Astrocyte (in vitro differentiated cells and primary cell): ENCODE data around the gene ZSCAN23. TPM values are rescaled to one million over a fixed set of nuclear protein-coding genes. Genes with fewer than 3 reads are reported as not detected.
"Not testable (repeated sequence)": the region's sequence is repeated elsewhere in the genome, so short reads cannot be mapped to it uniquely, and the experiment has no call there.

Source experiments
- DNase-seq: peaks from one replicate; pipeline ENCODE4 v3.0.0-alpha.2; 2010; ENCODE audit warnings: low read depth
- FAIRE-seq: peaks from 2 replicates; lab custom pipeline; 2011; peaks lifted over from hg19 to GRCh38; lab: Jason Lieb, UNC
- H2AFZ ChIP-seq: 2 replicates; pipeline ENCODE4 v1.6.0; 2012; ENCODE audit warnings: low read depth, low read length, inconsistent platforms
- H3K27ac ChIP-seq: 2 replicates; pipeline ENCODE4 v1.5.1; 2011; ENCODE audit warnings: low read depth, low read length, inconsistent platforms
- H3K27me3 ChIP-seq: 2 replicates; pipeline ENCODE4 v1.6.0; 2011; ENCODE audit warnings: low read length, inconsistent platforms; ENCODE audit not compliant: insufficient read depth
- H3K36me3 ChIP-seq: 2 replicates; pipeline ENCODE4 v1.5.1; 2011; ENCODE audit warnings: low read length, inconsistent platforms; ENCODE audit not compliant: insufficient read depth
- H3K4me1 ChIP-seq: 2 replicates; pipeline ENCODE4 v1.5.1; 2011; ENCODE audit warnings: low read length, inconsistent platforms; ENCODE audit not compliant: insufficient read depth
- H3K4me2 ChIP-seq: 2 replicates; pipeline ENCODE4 v1.6.0; 2012; ENCODE audit warnings: low read length, inconsistent platforms
- H3K4me3 ChIP-seq: 2 replicates; pipeline ENCODE4 v1.5.1; 2011; ENCODE audit warnings: low read depth, mild to moderate bottlenecking, low read length, inconsistent platforms; ENCODE audit not compliant: insufficient read depth
- H3K79me2 ChIP-seq: 2 replicates; pipeline ENCODE4 v1.6.0; 2012; ENCODE audit warnings: mild to moderate bottlenecking, low read length, inconsistent platforms; ENCODE audit not compliant: insufficient read depth
- H3K9ac ChIP-seq: 2 replicates; pipeline ENCODE4 v1.6.0; 2012; ENCODE audit warnings: mild to moderate bottlenecking, low read length, inconsistent platforms
- H3K9me3 ChIP-seq: 2 replicates; pipeline ENCODE4 v1.5.1; 2012; ENCODE audit warnings: low read depth, mild to moderate bottlenecking, low read length, inconsistent platforms; ENCODE audit not compliant: insufficient read depth
- H4K20me1 ChIP-seq: 2 replicates; pipeline ENCODE4 v1.6.0; 2012; ENCODE audit warnings: low read length, inconsistent platforms; ENCODE audit not compliant: insufficient read depth
- H3K27ac Mint-ChIP-seq: one replicate; pipeline ENCODE4 v1.8.0; 2021; ENCODE audit warnings: mild to moderate bottlenecking, mixed read lengths; ENCODE audit not compliant: unreplicated experiment
- H3K27me3 Mint-ChIP-seq: one replicate; pipeline ENCODE4 v1.8.0; 2021; ENCODE audit warnings: low read depth, mixed read lengths; ENCODE audit not compliant: unreplicated experiment
- H3K36me3 Mint-ChIP-seq: one replicate; pipeline ENCODE4 v1.8.0; 2021; ENCODE audit warnings: low read depth, mixed read lengths; ENCODE audit not compliant: unreplicated experiment
- H3K4me1 Mint-ChIP-seq: one replicate; pipeline ENCODE4 v1.8.0; 2021; ENCODE audit warnings: low read depth, mixed read lengths; ENCODE audit not compliant: unreplicated experiment
- H3K4me3 Mint-ChIP-seq: one replicate; pipeline ENCODE4 v1.8.0; 2021; ENCODE audit warnings: mild to moderate bottlenecking, moderate library complexity, mixed read lengths; ENCODE audit not compliant: unreplicated experiment
- H3K9me3 Mint-ChIP-seq: one replicate; pipeline ENCODE4 v1.8.0; 2021; ENCODE audit warnings: mild to moderate bottlenecking, mixed read lengths; ENCODE audit not compliant: unreplicated experiment
- EZH2 ChIP-seq: IDR thresholded peaks from 2 replicates; pipeline ENCODE4 v1.6.1; 2012; ENCODE audit warnings: mild to moderate bottlenecking, low read length, inconsistent platforms; ENCODE audit not compliant: insufficient read depth
- total RNA-seq: library from RNA; stranded (reverse); gene quantifications from 2 replicates; pipeline ENCODE4 v1.2.1, GENCODE V29; 2021
- TF ChIP-seq, protein P1 (sequence below): IDR thresholded peaks from 2 replicates; pipeline ENCODE4 v1.5.1; 2011; ENCODE audit warnings: low read depth, mild to moderate bottlenecking, inconsistent platforms, low read length, moderate library complexity; ENCODE audit not compliant: insufficient read depth

The ZSCAN23 gene
- total RNA-seq, 1 donor from 2014 or later: 4.8 TPM

- Histone ChIP-seq H3K9ac (no peak overlapping the region), H3K79me2 (no peaks in the 10 kb centered on the region), H3K4me3 (no peak overlapping the region), H3K4me1 (no peaks in the 10 kb centered on the region), H3K36me3 (no peaks in the 10 kb centered on the region), H3K4me2 (no peak overlapping the region), H3K27me3 (no peaks in the 10 kb centered on the region), H3K27ac (no peak overlapping the region), H4K20me1 (no peaks in the 10 kb centered on the region), H3K9me3 (no peaks in the 10 kb centered on the region), H2AFZ (no peak overlapping the region)
- FAIRE-seq (no peak), DNase-seq (no peak)
- Mint-ChIP-seq H3K4me1 (no peaks in the 10 kb centered on the region), H3K9me3 (peaks cover 2% of the 10 kb centered on the region), H3K27ac (no peak overlapping the region), H3K4me3 (no peak overlapping the region), H3K27me3 (peaks cover 6% of the 10 kb centered on the region), H3K36me3 (no peaks in the 10 kb centered on the region)
- no peak for TF ChIP-seq EZH2
- TF ChIP-seq, protein P1, sequence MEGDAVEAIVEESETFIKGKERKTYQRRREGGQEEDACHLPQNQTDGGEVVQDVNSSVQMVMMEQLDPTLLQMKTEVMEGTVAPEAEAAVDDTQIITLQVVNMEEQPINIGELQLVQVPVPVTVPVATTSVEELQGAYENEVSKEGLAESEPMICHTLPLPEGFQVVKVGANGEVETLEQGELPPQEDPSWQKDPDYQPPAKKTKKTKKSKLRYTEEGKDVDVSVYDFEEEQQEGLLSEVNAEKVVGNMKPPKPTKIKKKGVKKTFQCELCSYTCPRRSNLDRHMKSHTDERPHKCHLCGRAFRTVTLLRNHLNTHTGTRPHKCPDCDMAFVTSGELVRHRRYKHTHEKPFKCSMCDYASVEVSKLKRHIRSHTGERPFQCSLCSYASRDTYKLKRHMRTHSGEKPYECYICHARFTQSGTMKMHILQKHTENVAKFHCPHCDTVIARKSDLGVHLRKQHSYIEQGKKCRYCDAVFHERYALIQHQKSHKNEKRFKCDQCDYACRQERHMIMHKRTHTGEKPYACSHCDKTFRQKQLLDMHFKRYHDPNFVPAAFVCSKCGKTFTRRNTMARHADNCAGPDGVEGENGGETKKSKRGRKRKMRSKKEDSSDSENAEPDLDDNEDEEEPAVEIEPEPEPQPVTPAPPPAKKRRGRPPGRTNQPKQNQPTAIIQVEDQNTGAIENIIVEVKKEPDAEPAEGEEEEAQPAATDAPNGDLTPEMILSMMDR: no peak
Measured at GRCh38 chr6:28449056-28449455, 5.8 kb upstream of the ZSCAN23 start.

DNA sequence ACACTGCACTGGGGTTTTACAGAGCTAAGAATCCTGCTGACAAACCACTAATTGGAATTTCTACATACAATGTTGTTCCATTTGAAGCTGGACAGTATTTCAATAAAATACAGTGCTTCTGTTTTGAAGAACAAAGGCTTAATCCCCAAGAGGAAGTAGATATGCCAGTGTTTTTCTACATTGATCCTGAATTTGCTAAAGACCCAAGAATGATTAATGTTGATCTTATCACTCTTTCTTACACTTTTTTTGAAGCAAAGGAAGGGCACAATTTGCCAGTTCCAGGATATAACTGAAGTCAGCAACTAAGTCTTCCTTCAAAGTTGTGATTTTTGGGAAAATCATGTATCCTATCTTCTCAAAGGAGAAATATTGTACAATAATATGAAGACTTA lies 4.2 kb upstream of the ZSCAN23 start:
- DNase-seq, H3K4me1 Mint-ChIP-seq, H3K27me3 ChIP-seq, H3K27ac ChIP-seq, H3K36me3 ChIP-seq, H3K9me3 Mint-ChIP-seq, H3K4me1 ChIP-seq, H3K36me3 Mint-ChIP-seq, H3K9me3 ChIP-seq, H4K20me1 ChIP-seq, H3K79me2 ChIP-seq, H3K27ac Mint-ChIP-seq, H3K27me3 Mint-ChIP-seq: not testable (repeated sequence)
- Histone ChIP-seq H3K4me2 (peak overlapping the region; percentile 92), H3K9ac (peak overlapping the region; percentile 54), H3K4me3 (peak overlapping the region; percentile 67), H2AFZ (peak overlapping the region; percentile 92)
- H3K4me3 Mint-ChIP-seq: peak overlapping the region; percentile 78
- peak; percentile 45 for FAIRE-seq

- no peak for FAIRE-seq
Measured at GRCh38 chr6:28446818-28447511, 3.7 kb upstream of the ZSCAN23 start.

GRCh38 chr6:28444759-28445158 lies 1.5 kb upstream of the ZSCAN23 start:
- not testable (repeated sequence) for H3K27ac ChIP-seq, FAIRE-seq, H3K4me3 Mint-ChIP-seq, H4K20me1 ChIP-seq, H3K4me2 ChIP-seq, H3K27me3 ChIP-seq, H3K36me3 ChIP-seq, H3K27me3 Mint-ChIP-seq, H3K9me3 ChIP-seq, H3K9me3 Mint-ChIP-seq, H3K4me3 ChIP-seq, DNase-seq, H3K4me1 Mint-ChIP-seq, H3K27ac Mint-ChIP-seq, H3K4me1 ChIP-seq, H3K9ac ChIP-seq, H2AFZ ChIP-seq, H3K36me3 Mint-ChIP-seq
- peaks cover 18% of the 10 kb centered on the region for H3K79me2 ChIP-seq

More at GRCh38 chr6:28446818-28447511, 3.7 kb upstream of the ZSCAN23 start:
- peaks cover 2% of the 10 kb centered on the region for H3K4me1 Mint-ChIP-seq
- peak overlapping the region; percentile 29 for H3K27ac Mint-ChIP-seq
- Histone ChIP-seq H3K36me3 (no peaks in the 10 kb centered on the region), H3K4me3 (peak overlapping the region; percentile 67), H3K4me2 (peak overlapping the region; percentile 92), H3K27me3 (no peaks in the 10 kb centered on the region), H2AFZ (peak overlapping the region; percentile 92), H3K9ac (peak overlapping the region; percentile 54), H3K4me1 (no peaks in the 10 kb centered on the region), H3K27ac (no peak overlapping the region), H3K79me2 (peaks cover 10% of the 10 kb centered on the region), H4K20me1 (no peaks in the 10 kb centered on the region), H3K9me3 (no peaks in the 10 kb centered on the region)
- TF ChIP-seq, protein P1: no peak
- no peak for TF ChIP-seq EZH2
- no peak for DNase-seq
- peaks cover 2% of the 10 kb centered on the region for H3K36me3 Mint-ChIP-seq
- peaks cover 6% of the 10 kb centered on the region for H3K27me3 Mint-ChIP-seq
- H3K4me3 Mint-ChIP-seq: peak overlapping the region; percentile 78
- H3K9me3 Mint-ChIP-seq: peaks cover 2% of the 10 kb centered on the region
